ENCODE measurements around the gene PPFIA1. TPM values are rescaled to one million over a fixed set of nuclear protein-coding genes. Genes with fewer than 3 reads are reported as not detected.
A peak's percentile ranks its signal among the peaks of the same experiment; 100 is the strongest.

The PPFIA1 gene
- total RNA-seq, 1 experiment from 2014 or later, result 63.4 TPM

- H3K56ac ChIP-seq (ENCODE audit: insufficient read length, low read depth, low read length), result no peak overlapping the region
- no peak overlapping the region for H2BK12ac ChIP-seq (ENCODE audit: insufficient read length, low read depth, low read length)
- H3K14ac ChIP-seq (ENCODE audit: insufficient read depth, low read length), result no peak overlapping the region
- H3K4me2 ChIP-seq (ENCODE audit: insufficient read depth, insufficient read length, low read length), result no peak overlapping the region
- H3K23ac ChIP-seq (ENCODE audit: insufficient read length, low read depth, low read length), result no peak overlapping the region
- no peaks in the 10 kb centered on the region for H3K79me2 ChIP-seq (ENCODE audit: insufficient read depth, low read length)
- H4K8ac ChIP-seq (replicated peaks; ENCODE audit: insufficient read length, low read depth, low read length), result no peak overlapping the region
- H2AFZ ChIP-seq (ENCODE audit: low read length), result no peak overlapping the region
- no peak overlapping the region for H4K91ac ChIP-seq (ENCODE audit: insufficient read length, low read depth, low read length)
- no peaks in the 10 kb centered on the region for H3K23me2 ChIP-seq (ENCODE audit: insufficient read length, low read depth, low read length, poor library complexity, severe bottlenecking)
- no CpG with 5 or more reads among the region's 10 CpGs for WGBS (ENCODE audit: extremely low coverage, insufficient read length, low lambda C conversion rate)
- DNase-seq, result no peak
- H4K5ac ChIP-seq (ENCODE audit: insufficient read length, low read depth, low read length), result no peak overlapping the region
- no peak for TF ChIP-seq CTCF (conservative IDR thresholded peaks at IDR 0.05)
- H3K79me1 ChIP-seq (ENCODE audit: insufficient read depth, low read depth, low read length, poor library complexity, severe bottlenecking), result peaks cover 4% of the 10 kb centered on the region
- no peak overlapping the region for H3K18ac ChIP-seq (ENCODE audit: insufficient read length, low read depth, low read length)
- no peak overlapping the region for H3K4ac ChIP-seq (ENCODE audit: low read depth, low read length)
- H3T11ph ChIP-seq (ENCODE audit: low read length), result no peak overlapping the region
- Mint-ChIP-seq H3K27me3 (ENCODE audit: low read depth) (no peaks in the 10 kb centered on the region), H3K9me3 (no peaks in the 10 kb centered on the region), H3K36me3 (ENCODE audit: insufficient read depth in 1 of 3, low read depth in 3 of 3) (peaks cover 63 to 97% (median 92%) of the 10 kb centered on the region in 3 experiments), H3K4me3 (no peak overlapping the region), H3K27ac (0 out of 7 replicates have a peak overlapping the region, but pooled peaks of 1 of the 3 experiments have one; percentile 58), H3K4me1 (no peaks in the 10 kb centered on the region)
- no peak overlapping the region for H2BK15ac ChIP-seq (ENCODE audit: low read depth, low read length)
- H3K27me3 ChIP-seq (ENCODE audit: insufficient read depth, low read length), result no peaks in the 10 kb centered on the region
- H3K9ac ChIP-seq (ENCODE audit: extremely low read depth, insufficient read length, low read length), result no peak overlapping the region
- no peak overlapping the region for H2BK120ac ChIP-seq (ENCODE audit: low read depth, low read length, poor library complexity, severe bottlenecking)
- no peaks in the 10 kb centered on the region for H4K20me1 ChIP-seq (ENCODE audit: control insufficient read depth, insufficient read depth, insufficient read length)
- H2AK5ac ChIP-seq (ENCODE audit: insufficient read length, low read length), result no peak overlapping the region
- no peak overlapping the region for H2BK20ac ChIP-seq (ENCODE audit: low read depth, low read length, poor library complexity, severe bottlenecking)
- H3K4me1 ChIP-seq (ENCODE audit: insufficient read depth, low read length), result no peaks in the 10 kb centered on the region
- no peaks in the 10 kb centered on the region for H3K9me3 ChIP-seq (ENCODE audit: control insufficient read depth, low read depth, low read length)
- no peak overlapping the region for H3K27ac ChIP-seq (ENCODE audit: insufficient read length, low read depth, low read length)
- no peak overlapping the region for H2BK5ac ChIP-seq (ENCODE audit: insufficient read length, low read length)
These were observed 142.7 kb downstream of the PPFIA1 start for GRCh38 chr11:70413151-70413550.

All from H9 (cell line).